Measurements from ENCODE around the gene FRMD1.
A peak's percentile ranks its signal among the peaks of the same experiment; 100 is the strongest.

Gene FRMD1

GRCh38 chr6:168055696-168056489 lies 23.1 kb downstream of the FRMD1 start:
- no peak for DNase-seq (ENCODE audit: low spot score)

GRCh38 chr6:168054765-168055560 lies 24.0 kb downstream of the FRMD1 start:
- DNase-seq (ENCODE audit: low spot score): no peak

- no peak for DNase-seq (ENCODE audit: low spot score)
Observed at GRCh38 chr6:168053957-168054471, 25.0 kb downstream of the FRMD1 start.

GRCh38 chr6:168053086-168053956 lies 25.7 kb downstream of the FRMD1 start:
- DNase-seq (ENCODE audit: low spot score): no peak

- DNase-seq (ENCODE audit: low spot score): peak; percentile 58
Observed at GRCh38 chr6:168052291-168052891, 26.6 kb downstream of the FRMD1 start.

- no peak for DNase-seq (ENCODE audit: low spot score)
Observed at GRCh38 chr6:168051648-168052047, 27.4 kb downstream of the FRMD1 start.

GRCh38 chr6:168050881-168051586 lies 28.0 kb downstream of the FRMD1 start:
- no peak for DNase-seq (ENCODE audit: low spot score)

GRCh38 chr6:168050225-168050880 lies 28.7 kb downstream of the FRMD1 start:
- no peak for DNase-seq (ENCODE audit: low spot score)

- DNase-seq (ENCODE audit: low spot score): no peak
Observed at GRCh38 chr6:168049706-168050224, 29.2 kb downstream of the FRMD1 start.

- DNase-seq (ENCODE audit: low spot score): no peak
Observed at GRCh38 chr6:168049277-168049676, 29.7 kb downstream of the FRMD1 start.

GRCh38 chr6:168048724-168049025 lies 30.3 kb downstream of the FRMD1 start:
- DNase-seq (ENCODE audit: low spot score): no peak

- DNase-seq (ENCODE audit: low spot score): no peak
Observed at GRCh38 chr6:168047841-168048723, 30.9 kb downstream of the FRMD1 start.

GRCh38 chr6:168046696-168047095 lies 32.3 kb downstream of the FRMD1 start:
- DNase-seq (ENCODE audit: low spot score): no peak

- no peak for DNase-seq (ENCODE audit: low spot score)
Observed at GRCh38 chr6:168045706-168046620, 33.0 kb downstream of the FRMD1 start.

GRCh38 chr6:168045141-168045691 lies 33.8 kb downstream of the FRMD1 start:
- no peak for DNase-seq (ENCODE audit: low spot score)

- no peak for DNase-seq (ENCODE audit: low spot score)
Observed at GRCh38 chr6:168044521-168045130, 34.4 kb downstream of the FRMD1 start.

GRCh38 chr6:168043848-168044415 lies 35.1 kb downstream of the FRMD1 start:
- DNase-seq (ENCODE audit: low spot score): no peak

Data from SW480 (cell line).